GM18517 (cell line): ENCODE results near the gene MAST4.

Experiments used
- ATAC-seq: cut with Tn5 transposase; IDR thresholded peaks from one replicate; pipeline ENCODE4 v1.9.1; 2021; ENCODE audit warnings: mild to moderate bottlenecking, moderate library complexity; ENCODE audit not compliant: unreplicated experiment

MAST4 gene

GRCh38 chr5:66985417-66985816 is 389.2 kb downstream of the MAST4 start:
- no peak for ATAC-seq

DNA sequence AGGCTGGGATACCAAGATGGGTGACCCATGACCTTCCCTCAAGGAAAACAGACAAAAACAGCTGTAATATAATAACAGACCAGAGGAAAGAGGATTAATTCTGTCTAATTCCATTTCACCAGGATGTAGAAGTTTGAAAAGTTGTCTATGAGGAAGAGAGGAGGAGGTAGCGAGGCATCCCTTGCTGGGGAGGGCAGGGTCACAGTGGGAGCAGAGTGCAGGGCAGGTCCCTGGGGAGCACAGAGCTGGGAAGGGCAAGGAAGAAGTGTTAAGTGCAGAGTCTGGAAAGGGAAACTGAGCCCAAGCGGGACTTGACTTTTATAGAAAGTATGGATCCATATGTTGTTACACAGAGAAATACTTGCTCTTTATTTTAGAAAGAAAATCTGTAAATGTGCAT is 389.8 kb downstream of the MAST4 start:
- no peak for ATAC-seq

GRCh38 chr5:66986534-66986933 is 390.3 kb downstream of the MAST4 start:
- ATAC-seq, result no peak

- ATAC-seq, result no peak
Measured at GRCh38 chr5:66987126-66987525, 390.9 kb downstream of the MAST4 start.

- ATAC-seq, result no peak
Measured at GRCh38 chr5:66987540-66987939, 391.3 kb downstream of the MAST4 start.

GRCh38 chr5:66987949-66988838 is 392.0 kb downstream of the MAST4 start:
- ATAC-seq, result no peak

- ATAC-seq, result no peak
Measured at GRCh38 chr5:66989286-66989685, 393.1 kb downstream of the MAST4 start.

DNA sequence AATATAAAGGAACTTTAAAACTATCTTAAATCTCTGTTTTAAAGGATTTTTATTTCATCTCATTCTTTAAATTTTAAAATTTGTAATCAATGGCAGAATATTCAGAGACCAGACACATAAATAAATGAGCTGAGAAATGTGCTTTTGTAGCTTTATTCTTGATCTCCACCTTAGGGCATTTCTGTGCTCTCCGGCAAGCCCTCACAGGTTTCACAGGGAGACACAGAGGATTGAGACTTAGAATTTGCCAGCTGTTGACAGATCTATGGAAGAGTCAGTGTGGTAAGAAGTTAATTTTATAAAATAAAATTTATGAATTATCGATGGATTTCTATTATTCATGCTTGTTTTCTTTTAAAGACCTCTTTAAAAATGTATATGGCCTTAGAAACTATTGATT is 393.6 kb downstream of the MAST4 start:
- no peak for ATAC-seq

GRCh38 chr5:66991746-66992145 is 395.6 kb downstream of the MAST4 start:
- ATAC-seq, result no peak

GRCh38 chr5:66992547-66992946 is 396.4 kb downstream of the MAST4 start:
- no peak for ATAC-seq

GRCh38 chr5:66993448-66993847 is 397.3 kb downstream of the MAST4 start:
- no peak for ATAC-seq

DNA sequence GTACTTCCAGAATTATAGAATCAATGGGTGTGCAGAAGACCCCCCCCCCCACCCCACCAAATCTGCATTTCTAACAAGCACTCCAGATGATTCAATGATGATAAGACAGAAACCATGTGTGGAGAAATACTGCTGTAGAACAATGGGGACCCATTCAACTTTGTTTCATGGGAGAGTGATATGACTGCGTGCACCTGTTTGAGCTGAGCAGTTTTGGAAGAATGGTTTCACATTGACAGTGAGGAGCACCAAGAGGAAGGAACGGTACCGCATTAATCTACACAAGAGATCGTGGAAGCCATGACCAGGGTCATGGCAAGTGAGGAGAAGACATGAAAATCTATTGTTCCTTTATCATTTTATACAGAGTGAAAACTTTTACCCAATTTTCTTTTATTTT is 397.7 kb downstream of the MAST4 start:
- no peak for ATAC-seq

GRCh38 chr5:66994790-66995189 is 398.6 kb downstream of the MAST4 start:
- no peak for ATAC-seq

- ATAC-seq, result no peak
Measured at GRCh38 chr5:67000794-67001475, 404.7 kb downstream of the MAST4 start.

DNA sequence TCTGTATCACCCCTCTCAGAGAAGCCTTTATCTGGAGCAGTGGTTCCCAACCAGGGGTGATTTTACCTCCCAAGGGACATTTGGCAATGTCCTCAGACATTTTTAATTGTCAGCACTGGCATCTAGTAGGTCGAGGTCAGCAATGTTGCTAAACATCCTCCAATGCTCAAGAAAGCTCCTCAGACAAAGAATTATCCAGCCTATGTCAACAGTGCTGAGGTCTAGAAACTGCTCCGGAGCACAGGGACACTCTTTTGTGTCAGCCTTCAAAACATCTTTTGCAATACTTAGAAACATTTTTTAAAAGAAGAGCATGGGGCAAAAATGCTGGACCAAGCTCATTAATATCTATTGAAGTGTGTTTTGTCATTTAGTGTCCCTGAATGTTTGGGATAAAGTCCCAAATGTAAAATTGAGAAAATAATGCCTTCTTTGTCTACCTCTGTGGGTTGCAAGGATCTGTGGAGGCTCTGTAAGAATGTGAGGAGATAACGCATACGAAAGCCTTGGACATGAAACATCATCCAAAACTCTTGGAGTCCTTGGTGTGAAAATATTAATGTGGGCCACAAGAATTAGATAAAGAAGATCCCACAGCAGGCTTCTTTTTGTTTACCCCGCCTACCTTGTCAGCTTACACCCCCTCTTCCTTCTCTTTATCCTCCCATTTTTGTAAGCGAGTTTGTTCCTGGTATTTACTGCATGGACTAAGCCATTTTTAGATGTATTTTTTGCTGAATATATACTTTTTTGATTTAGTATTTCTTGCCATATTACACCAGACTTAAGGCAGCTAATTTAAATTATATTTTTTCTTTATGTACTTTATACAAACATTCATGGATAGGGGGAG is 406.9 kb downstream of the MAST4 start:
- ATAC-seq, result no peak

DNA sequence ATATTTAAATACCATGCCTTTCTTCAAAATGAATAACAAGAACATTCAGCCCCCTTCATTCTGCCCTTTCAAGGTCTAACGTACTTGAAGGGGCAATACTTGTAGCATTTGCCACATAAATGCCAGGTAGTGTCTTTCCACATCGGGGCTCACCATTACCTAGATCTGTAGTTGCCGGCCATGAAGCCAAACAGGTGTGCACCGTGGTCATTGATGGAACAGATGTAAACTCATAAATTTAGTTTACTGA is 407.4 kb downstream of the MAST4 start:
- no peak for ATAC-seq

DNA sequence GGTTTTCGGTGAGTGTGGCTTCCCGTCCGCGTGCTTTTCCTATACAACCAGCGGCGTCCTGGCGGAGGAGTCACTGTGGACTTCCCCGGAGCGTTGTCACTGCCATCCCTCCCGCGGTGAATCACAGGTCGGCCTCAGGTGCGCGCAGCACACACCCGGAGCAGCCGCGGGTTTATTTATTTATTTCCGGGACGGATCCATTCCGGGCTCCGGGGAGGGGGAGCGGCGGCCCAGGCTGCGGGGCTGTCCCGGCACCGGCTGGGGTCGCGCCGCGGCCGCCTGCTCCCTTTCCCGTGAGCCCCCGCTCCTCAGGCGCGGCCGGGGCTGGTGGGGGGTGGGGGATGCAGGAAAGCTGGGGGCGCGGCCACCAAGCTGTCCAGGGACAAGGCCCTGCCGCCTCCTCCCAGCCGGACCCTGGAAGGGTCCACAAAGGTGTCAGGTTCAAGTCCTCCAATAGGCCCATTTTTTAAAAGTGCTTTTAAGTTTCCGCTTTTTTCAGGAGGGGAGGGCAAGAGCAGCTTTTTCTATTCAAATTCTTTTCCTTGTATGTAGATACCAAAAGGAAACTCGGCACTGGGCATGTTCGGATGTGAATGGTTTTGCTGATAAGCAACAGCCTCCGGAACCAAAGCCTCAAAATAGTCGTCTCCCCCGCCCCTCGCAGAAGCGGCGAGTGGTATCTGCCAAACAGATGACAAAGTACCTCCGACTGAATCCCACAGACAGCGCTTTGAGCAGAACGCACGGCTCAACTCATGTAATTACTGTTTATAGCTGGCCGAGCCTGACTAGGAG is 407.9 kb downstream of the MAST4 start:
- ATAC-seq, result peak; percentile 44

GRCh38 chr5:67004730-67005350 is 408.6 kb downstream of the MAST4 start:
- ATAC-seq, result no peak

DNA sequence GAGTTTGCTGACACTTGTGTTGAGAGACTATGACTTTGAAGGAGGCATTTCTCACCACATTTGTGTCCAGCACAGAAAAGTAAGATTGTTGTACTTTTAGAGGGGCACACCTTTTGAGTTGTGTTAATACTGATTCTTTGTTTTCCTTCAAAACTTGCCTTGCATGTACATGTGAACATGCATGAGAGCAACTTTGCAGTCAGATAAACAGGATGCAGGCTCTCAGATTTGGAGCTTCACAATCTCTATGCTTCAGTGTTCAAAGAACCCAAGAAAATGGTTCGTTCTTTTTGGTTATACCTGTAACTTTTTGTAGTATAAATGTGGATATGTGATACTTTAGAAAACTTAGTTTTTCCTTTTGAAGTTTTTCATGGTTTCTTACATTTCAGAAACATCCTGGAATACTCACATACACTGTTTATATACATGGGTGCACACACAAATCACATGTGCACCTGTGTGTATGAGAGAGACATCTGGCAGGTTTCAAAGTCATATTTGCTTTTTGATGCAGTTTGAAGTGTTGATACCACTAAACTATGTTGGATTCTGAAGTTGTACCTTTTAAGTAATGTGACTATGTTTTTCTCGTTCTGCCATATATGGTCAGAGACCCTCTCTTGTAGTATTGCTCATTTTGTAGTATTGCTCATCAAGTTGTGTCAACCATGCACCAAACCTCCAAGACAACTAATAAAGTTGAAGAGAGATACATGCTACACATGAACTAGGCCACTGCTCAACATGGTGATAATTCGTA is 409.7 kb downstream of the MAST4 start:
- ATAC-seq, result no peak

- no peak for ATAC-seq
Measured at GRCh38 chr5:67006500-67006848, 410.3 kb downstream of the MAST4 start.
